ENCODE data around the gene NUTF2.

Gene NUTF2

DNA sequence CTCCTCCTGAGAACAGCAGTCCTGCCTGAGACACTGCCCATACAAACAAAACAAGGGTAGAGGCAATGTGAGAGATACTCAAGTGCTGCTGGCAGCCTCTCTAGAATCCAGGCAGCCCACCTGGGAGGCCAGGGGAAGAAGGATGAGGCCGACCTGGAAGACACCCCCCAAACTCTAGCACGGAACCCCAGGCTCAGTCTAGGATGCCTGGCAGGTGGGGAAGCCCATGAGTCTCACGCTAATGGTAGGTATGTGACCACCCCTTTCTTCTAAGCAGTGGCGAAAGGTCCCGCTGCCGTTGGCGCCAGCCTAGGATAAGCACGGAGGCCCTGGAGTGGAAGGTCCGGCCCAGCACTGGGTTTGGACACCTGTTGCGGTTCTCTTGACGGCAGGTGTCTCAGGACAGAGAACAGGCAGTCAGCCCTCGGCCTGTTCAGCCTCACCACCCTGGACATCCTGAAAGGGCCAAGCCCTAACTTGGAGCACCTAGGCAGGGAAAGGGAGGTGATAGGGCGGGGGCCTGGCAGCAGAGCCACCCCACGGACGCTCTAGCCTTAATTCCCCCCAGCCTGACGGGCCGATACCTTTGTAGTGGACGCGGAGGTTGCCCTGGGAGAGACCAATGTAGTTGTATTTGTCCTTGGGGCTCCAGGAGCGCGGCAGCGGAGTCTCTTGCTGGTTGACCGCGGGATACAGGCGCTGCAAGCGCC, 40.9 kb upstream of the NUTF2 start:
- Histone ChIP-seq H3K9me2 (ENCODE audit: low read depth, low read length) (no peaks in the 10 kb centered on the region), H3F3A (ENCODE audit: insufficient read depth, low read length) (no peaks in the 10 kb centered on the region), H3K4me1 (ENCODE audit: insufficient read depth, low read length, severe bottlenecking) (peaks cover 42% of the 10 kb centered on the region), H3K4me3 (ENCODE audit: low read depth, low read length, poor library complexity, severe bottlenecking) (peak overlapping the region; percentile 94), H3K27ac (ENCODE audit: low read depth, low read length, poor library complexity, severe bottlenecking) (peak overlapping the region; percentile 0), H3K79me2 (ENCODE audit: insufficient read depth, low read length) (peaks cover 23% of the 10 kb centered on the region), H3K9ac (ENCODE audit: low read length) (peak overlapping the region; percentile 91), H3K4me2 (ENCODE audit: low read length) (peak overlapping the region; percentile 99), H2AFZ (ENCODE audit: low read length) (no peak overlapping the region), H3K36me3 (ENCODE audit: insufficient read depth, low read length) (peaks cover 21% of the 10 kb centered on the region; the same call in 1 of the 2 replicates), H4K20me1 (ENCODE audit: insufficient read depth, low read length) (no peaks in the 10 kb centered on the region), H3K27me3 (ENCODE audit: insufficient read depth, low read length) (no peaks in the 10 kb centered on the region), H3K9me3 (ENCODE audit: low read length) (no peaks in the 10 kb centered on the region)
- TF ChIP-seq EZH2 (IDR thresholded peaks at IDR 0.05; ENCODE audit: borderline replicate concordance, low read length), result no peak
- TF ChIP-seq, protein P1, sequence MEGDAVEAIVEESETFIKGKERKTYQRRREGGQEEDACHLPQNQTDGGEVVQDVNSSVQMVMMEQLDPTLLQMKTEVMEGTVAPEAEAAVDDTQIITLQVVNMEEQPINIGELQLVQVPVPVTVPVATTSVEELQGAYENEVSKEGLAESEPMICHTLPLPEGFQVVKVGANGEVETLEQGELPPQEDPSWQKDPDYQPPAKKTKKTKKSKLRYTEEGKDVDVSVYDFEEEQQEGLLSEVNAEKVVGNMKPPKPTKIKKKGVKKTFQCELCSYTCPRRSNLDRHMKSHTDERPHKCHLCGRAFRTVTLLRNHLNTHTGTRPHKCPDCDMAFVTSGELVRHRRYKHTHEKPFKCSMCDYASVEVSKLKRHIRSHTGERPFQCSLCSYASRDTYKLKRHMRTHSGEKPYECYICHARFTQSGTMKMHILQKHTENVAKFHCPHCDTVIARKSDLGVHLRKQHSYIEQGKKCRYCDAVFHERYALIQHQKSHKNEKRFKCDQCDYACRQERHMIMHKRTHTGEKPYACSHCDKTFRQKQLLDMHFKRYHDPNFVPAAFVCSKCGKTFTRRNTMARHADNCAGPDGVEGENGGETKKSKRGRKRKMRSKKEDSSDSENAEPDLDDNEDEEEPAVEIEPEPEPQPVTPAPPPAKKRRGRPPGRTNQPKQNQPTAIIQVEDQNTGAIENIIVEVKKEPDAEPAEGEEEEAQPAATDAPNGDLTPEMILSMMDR (IDR thresholded peaks at IDR 0.05; ENCODE audit: low read length), result no peak

DNA sequence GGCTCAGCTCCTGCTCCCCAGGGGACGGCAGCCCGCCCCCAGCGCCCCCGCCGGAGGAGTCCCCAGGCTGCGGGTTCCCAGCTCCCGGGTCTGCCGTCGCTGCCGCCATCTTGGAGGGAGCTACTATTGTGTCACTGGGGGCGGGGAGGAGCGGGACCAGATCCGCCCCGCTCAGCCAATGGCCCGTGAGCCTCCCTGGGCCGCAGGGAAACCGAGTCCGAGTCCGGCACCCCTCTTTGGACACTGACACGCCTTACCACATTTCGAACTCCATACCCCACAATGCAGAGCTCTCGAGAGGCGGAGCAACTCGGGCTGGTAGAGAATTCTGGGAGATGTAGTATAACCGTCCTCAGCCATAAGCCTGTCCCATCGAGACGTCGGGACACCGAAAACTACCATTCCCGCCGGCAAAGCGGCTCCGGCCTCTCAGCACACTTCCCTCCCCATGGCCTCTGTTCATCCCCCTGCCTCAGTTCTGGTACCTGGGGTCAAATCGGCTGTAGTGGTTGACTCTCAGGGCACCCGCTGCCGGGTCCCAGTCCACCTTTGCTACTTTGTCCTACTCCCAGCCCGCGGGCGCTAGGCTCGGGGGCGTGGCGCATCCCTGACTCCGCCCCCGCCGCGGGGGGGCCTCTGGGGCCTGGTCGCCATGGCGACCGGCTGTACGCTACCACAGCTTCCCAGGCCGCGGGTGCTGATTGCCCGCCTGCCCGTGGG, 40.1 kb upstream of the NUTF2 start, which contains the start of the genes RANBP10 and TSNAXIP1:
RANBP10 (minus strand) TSS at position 133 of the 720 bp plus-strand sequence; CDS start at position 109, 24 bp downstream.
TSNAXIP1 (plus strand) TSS at position 462 of the 720 bp plus-strand sequence. CDS start 261 bp downstream, outside the sequence.
- Histone ChIP-seq H3K36me3 (ENCODE audit: insufficient read depth, low read length) (peaks cover 14% of the 10 kb centered on the region; the same call in 1 of the 2 replicates), H3K9me2 (ENCODE audit: low read depth, low read length) (no peaks in the 10 kb centered on the region), H3K9ac (ENCODE audit: low read length) (peak within 1 kb of the TSS; percentile 91), H2AFZ (ENCODE audit: low read length) (0 out of 2 replicates have a peak within 1 kb of the TSS, but pooled peaks have one; percentile 20), H3K4me3 (ENCODE audit: low read depth, low read length, poor library complexity, severe bottlenecking) (peak within 1 kb of the TSS; percentile 94), H3K4me1 (ENCODE audit: insufficient read depth, low read length, severe bottlenecking) (peaks cover 38% of the 10 kb centered on the region), H3K9me3 (ENCODE audit: low read length) (no peaks in the 10 kb centered on the region), H3K4me2 (ENCODE audit: low read length) (peak within 1 kb of the TSS; percentile 99), H3K27me3 (ENCODE audit: insufficient read depth, low read length) (no peaks in the 10 kb centered on the region), H3K79me2 (ENCODE audit: insufficient read depth, low read length) (peaks cover 17% of the 10 kb centered on the region), H3K27ac (ENCODE audit: low read depth, low read length, poor library complexity, severe bottlenecking) (peak within 1 kb of the TSS; percentile 0), H3F3A (ENCODE audit: insufficient read depth, low read length) (no peaks in the 10 kb centered on the region), H4K20me1 (ENCODE audit: insufficient read depth, low read length) (no peaks in the 10 kb centered on the region)
- no peak for TF ChIP-seq EZH2 (IDR thresholded peaks at IDR 0.05; ENCODE audit: borderline replicate concordance, low read length)
- TF ChIP-seq, protein P1 (IDR thresholded peaks at IDR 0.05; ENCODE audit: low read length), result no peak

DNA sequence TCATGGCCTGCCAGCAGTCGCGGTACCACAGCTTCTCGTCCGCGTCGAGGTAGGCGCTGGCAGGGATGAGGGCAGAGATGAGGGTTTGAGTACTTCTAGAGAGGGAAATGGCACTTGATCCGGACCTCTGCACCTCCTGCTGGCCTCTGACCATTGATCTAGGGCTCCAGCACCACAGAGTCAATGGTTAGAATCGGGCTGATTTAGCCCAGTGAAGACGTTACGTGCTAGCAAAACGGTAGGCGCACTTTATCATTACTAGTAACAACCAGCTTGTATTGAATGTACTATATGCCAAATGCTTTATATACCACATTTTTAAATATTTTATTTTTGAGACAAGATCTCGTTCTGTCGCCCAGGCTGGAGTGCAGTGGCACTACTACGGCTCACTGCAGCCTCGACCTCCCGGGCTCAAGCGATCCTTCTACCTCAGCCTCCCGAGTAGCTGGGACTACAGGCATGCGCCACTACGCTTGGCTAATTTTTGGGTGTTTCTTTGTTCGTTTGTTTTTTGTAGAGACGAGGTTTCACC, 39.5 kb upstream of the NUTF2 start:
- Histone ChIP-seq H3K27ac (ENCODE audit: low read depth, low read length, poor library complexity, severe bottlenecking) (no peak overlapping the region), H3K4me1 (ENCODE audit: insufficient read depth, low read length, severe bottlenecking) (peaks cover 32% of the 10 kb centered on the region), H3K27me3 (ENCODE audit: insufficient read depth, low read length) (no peaks in the 10 kb centered on the region), H3K9me2 (ENCODE audit: low read depth, low read length) (no peaks in the 10 kb centered on the region), H2AFZ (ENCODE audit: low read length) (0 out of 2 replicates have a peak overlapping the region, but pooled peaks have one; percentile 20), H3F3A (ENCODE audit: insufficient read depth, low read length) (no peaks in the 10 kb centered on the region), H3K4me2 (ENCODE audit: low read length) (peak overlapping the region; percentile 83), H3K9me3 (ENCODE audit: low read length) (no peaks in the 10 kb centered on the region), H3K79me2 (ENCODE audit: insufficient read depth, low read length) (peaks cover 17% of the 10 kb centered on the region), H3K9ac (ENCODE audit: low read length) (peak overlapping the region; percentile 56; the same call in 1 of the 2 replicates), H3K4me3 (ENCODE audit: low read depth, low read length, poor library complexity, severe bottlenecking) (peak overlapping the region; percentile 94), H4K20me1 (ENCODE audit: insufficient read depth, low read length) (no peaks in the 10 kb centered on the region), H3K36me3 (ENCODE audit: insufficient read depth, low read length) (peaks cover 12% of the 10 kb centered on the region; the same call in 1 of the 2 replicates)
- TF ChIP-seq, protein P1 (IDR thresholded peaks at IDR 0.05; ENCODE audit: low read length), result no peak; the same call in 1 of the 2 replicates
- no peak for TF ChIP-seq EZH2 (IDR thresholded peaks at IDR 0.05; ENCODE audit: borderline replicate concordance, low read length)

Data from OCI-LY1 (cell line).